Coronary artery (tissue), 2 donors: ENCODE data around the gene MMP14.

ENCODE experiments used
- DNase-seq: peaks from one replicate; pipeline ENCODE4 v3.0.0-alpha.2; 2017; ENCODE audit warnings: low spot score
- H3K27ac ChIP-seq, 2 donors: fragments of 200-600 bp; sonication (generic); one replicate each; pipeline ENCODE4 v1.5.1; 2016 to 2019
- H3K4me3 ChIP-seq: fragments of 200-600 bp; sonication (generic); 2 replicates; pipeline ENCODE4 v1.5.1; 2016; ENCODE audit warnings: mild to moderate bottlenecking, moderate library complexity
- CTCF ChIP-seq: fragments of 200-600 bp; sonication (generic); IDR thresholded peaks from one replicate; pipeline ENCODE4 v1.5.1; 2019; ENCODE audit warnings: antibody characterized with exemption

MMP14 gene

GRCh38 chr14:22865424-22866405 lies 29.3 kb downstream of the MMP14 start:
- no peak for DNase-seq
- TF ChIP-seq CTCF = no peak
- H3K27ac ChIP-seq = no peak overlapping the region
- H3K4me3 ChIP-seq = no peak overlapping the region

DNA sequence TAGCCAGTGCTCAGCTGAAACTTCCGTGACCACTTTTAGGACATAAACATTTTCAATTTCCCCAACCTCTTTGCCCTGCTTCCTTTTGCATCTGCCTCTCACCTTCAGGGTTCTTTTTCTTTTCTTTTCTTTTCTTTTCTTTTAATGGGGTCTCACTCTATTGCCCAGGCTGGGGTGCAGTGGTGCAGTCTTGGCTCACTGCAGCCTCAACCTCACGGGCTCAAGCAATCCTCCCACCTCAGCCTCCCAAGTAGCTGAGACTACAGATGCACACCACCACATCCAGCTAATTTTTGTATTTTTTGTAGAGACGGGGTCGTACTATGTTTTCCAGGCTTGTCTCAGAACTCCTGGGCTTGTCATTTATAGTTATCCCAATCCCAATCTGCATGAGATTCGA lies 30.5 kb downstream of the MMP14 start:
- no peak for TF ChIP-seq CTCF

GRCh38 chr14:22870811-22871223 lies 34.4 kb downstream of the MMP14 start:
- DNase-seq = no peak
- Histone ChIP-seq H3K4me3 (peak overlapping the region; percentile 82), H3K27ac (peak overlapping the region; percentile 95 to 99)
- TF ChIP-seq CTCF = no peak

More for the DNA sequence above, 30.5 kb downstream of the MMP14 start:
- no peak overlapping the region for H3K27ac ChIP-seq
- no peak for DNase-seq
- no peak overlapping the region for H3K4me3 ChIP-seq

GRCh38 chr14:22871224-22872032 lies 35.0 kb downstream of the MMP14 start, which contains the start of gene LRP10:
TSS of gene LRP10 (plus strand) at chr14:22871740. CDS start at chr14:22872304, 564 bp downstream.
- peak; percentile 96 for DNase-seq
- H3K4me3 ChIP-seq = peak within 1 kb of the TSS; percentile 82
- peak within 1 kb of the TSS; percentile 95 to 99 for H3K27ac ChIP-seq
- TF ChIP-seq CTCF = no peak

- TF ChIP-seq CTCF = peak; percentile 89
These were observed 35.8 kb downstream of the MMP14 start for GRCh38 chr14:22872033-22872832.

GRCh38 chr14:22872833-22873520 lies 36.6 kb downstream of the MMP14 start:
- Histone ChIP-seq H3K27ac (peak overlapping the region; percentile 95 to 99), H3K4me3 (peak overlapping the region; percentile 82)
- DNase-seq = no peak
- no peak for TF ChIP-seq CTCF

More at GRCh38 chr14:22872033-22872832, 35.8 kb downstream of the MMP14 start:
- peak; percentile 92 for DNase-seq
- Histone ChIP-seq H3K27ac (peak overlapping the region; percentile 95 to 99), H3K4me3 (peak overlapping the region; percentile 82)
